Neutrophil (primary cell): Measurements from ENCODE around the gene SMAD1.

Experiments used
- H3K27ac ChIP-seq: fragments of 200-600 bp; sonication (generic); 2 replicates; pipeline ENCODE4 v1.5.1; 2016; ENCODE audit warnings: mild to moderate bottlenecking, moderate library complexity
- H3K27me3 ChIP-seq: fragments of 200-600 bp; sonication (generic); 2 replicates; pipeline ENCODE4 v1.6.0; 2016; ENCODE audit warnings: mild to moderate bottlenecking
- H3K36me3 ChIP-seq: fragments of 200-600 bp; sonication (generic); 2 replicates; pipeline ENCODE4 v1.5.1; 2017
- H3K4me1 ChIP-seq, 2 experiments: fragments of 200-600 bp in 1 of 2; sonication (generic) in 1 of 2; 1 replicate in 1 of 2; 2 replicates in 1 of 2; pipeline versions ENCODE4 v1.5.1 to v1.6.1; 2013 to 2016; ENCODE audit warnings: low read depth in 1 of 2, low read length in 1 of 2, mild to moderate bottlenecking in 1 of 2, moderate library complexity in 1 of 2; ENCODE audit not compliant: control insufficient read depth in 1 of 2, insufficient read depth in 1 of 2
- H3K4me3 ChIP-seq, 2 experiments: fragments of 200-600 bp in 1 of 2; sonication (generic) in 1 of 2; 1 replicate in 1 of 2; 2 replicates in 1 of 2; pipeline ENCODE4 v1.5.1; 2013 to 2016; ENCODE audit warnings: low read depth in 1 of 2, low read length in 1 of 2, mild to moderate bottlenecking in 1 of 2, moderate library complexity in 1 of 2
- H3K9me3 ChIP-seq: fragments of 200-600 bp; sonication (generic); 2 replicates; pipeline ENCODE4 v1.5.1; 2016
- TF ChIP-seq, protein P1 (sequence below): fragments of 200-600 bp; sonication (generic); IDR thresholded peaks from 2 replicates; pipeline ENCODE4 v1.5.1; 2016; ENCODE audit warnings: antibody characterized with exemption

SMAD1 gene

DNA sequence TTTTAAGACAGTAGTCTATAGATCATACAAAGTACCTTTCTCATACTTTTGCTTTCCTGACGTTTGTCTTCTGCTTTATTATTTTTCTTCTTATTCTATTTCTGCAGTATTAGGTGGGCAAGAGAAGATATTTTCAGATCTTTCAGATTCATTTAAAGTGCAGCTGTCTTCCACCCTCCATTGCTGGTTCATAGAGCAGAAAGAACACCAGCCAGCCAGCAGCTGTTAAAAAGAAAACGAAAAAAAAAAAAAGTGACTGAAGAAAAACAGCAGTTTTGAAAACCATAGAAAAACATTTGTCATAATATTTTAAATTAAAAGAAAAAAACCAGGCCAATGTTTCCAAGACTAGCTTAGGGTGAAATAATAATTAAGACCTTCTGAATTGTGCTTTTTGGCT is 42.9 kb downstream of the SMAD1 start:
- no peaks in the 10 kb centered on the region for H3K36me3 ChIP-seq
- H3K27ac ChIP-seq: no peak overlapping the region
- no peaks in the 10 kb centered on the region for H3K27me3 ChIP-seq
- no peaks in the 10 kb centered on the region for H3K4me1 ChIP-seq
- H3K9me3 ChIP-seq: no peaks in the 10 kb centered on the region
- H3K4me3 ChIP-seq: no peak overlapping the region
- TF ChIP-seq, protein P1, sequence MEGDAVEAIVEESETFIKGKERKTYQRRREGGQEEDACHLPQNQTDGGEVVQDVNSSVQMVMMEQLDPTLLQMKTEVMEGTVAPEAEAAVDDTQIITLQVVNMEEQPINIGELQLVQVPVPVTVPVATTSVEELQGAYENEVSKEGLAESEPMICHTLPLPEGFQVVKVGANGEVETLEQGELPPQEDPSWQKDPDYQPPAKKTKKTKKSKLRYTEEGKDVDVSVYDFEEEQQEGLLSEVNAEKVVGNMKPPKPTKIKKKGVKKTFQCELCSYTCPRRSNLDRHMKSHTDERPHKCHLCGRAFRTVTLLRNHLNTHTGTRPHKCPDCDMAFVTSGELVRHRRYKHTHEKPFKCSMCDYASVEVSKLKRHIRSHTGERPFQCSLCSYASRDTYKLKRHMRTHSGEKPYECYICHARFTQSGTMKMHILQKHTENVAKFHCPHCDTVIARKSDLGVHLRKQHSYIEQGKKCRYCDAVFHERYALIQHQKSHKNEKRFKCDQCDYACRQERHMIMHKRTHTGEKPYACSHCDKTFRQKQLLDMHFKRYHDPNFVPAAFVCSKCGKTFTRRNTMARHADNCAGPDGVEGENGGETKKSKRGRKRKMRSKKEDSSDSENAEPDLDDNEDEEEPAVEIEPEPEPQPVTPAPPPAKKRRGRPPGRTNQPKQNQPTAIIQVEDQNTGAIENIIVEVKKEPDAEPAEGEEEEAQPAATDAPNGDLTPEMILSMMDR: no peak

DNA sequence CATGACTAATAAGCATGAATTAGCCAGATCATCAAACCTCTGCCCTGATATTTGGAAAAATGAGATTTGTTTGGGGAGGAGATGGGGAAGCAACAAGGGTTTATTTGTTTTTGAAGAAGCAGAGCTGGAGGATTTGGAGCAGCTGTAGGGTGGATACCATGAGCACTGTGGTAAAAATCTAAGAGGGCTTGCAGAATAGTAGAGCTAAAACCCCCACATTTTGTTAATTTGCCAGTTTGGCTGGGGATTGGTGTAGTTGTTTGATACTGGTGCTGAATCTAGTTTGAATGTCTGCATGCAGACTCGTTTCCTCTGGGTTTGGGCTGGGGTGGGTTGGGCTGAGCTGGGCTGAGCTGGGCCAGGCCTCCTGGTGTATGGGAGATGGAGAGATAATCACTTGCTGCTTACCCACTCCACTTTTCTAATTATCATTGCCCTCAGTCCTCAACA is 43.7 kb downstream of the SMAD1 start:
- Histone ChIP-seq H3K4me3 (no peak overlapping the region), H3K36me3 (no peaks in the 10 kb centered on the region), H3K9me3 (no peaks in the 10 kb centered on the region), H3K27me3 (no peaks in the 10 kb centered on the region), H3K4me1 (no peaks in the 10 kb centered on the region), H3K27ac (no peak overlapping the region)
- TF ChIP-seq, protein P1: no peak

DNA sequence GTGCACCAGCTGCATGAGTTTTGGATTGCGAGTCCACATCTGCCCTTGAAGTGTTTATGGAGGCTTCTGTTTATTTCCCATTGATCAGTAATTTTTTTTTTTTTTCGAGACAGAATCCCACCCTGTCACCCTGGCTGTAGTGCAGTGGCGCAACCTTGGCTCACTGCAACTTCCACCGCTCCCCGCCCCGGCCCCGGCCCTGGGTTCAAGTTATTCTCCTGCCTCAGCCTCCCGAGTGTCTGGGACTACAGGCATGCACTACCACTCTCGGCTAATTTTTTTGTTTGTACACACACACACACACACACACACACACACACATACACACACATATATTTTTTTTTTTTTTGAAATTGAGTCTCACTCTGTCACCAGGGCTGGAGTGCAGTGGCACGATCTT is 46.1 kb downstream of the SMAD1 start:
- TF ChIP-seq, protein P1: no peak
- Histone ChIP-seq H3K4me1 (no peaks in the 10 kb centered on the region), H3K27me3 (no peaks in the 10 kb centered on the region), H3K27ac (no peak overlapping the region), H3K36me3 (no peaks in the 10 kb centered on the region), H3K9me3 (no peaks in the 10 kb centered on the region), H3K4me3 (no peak overlapping the region)

DNA sequence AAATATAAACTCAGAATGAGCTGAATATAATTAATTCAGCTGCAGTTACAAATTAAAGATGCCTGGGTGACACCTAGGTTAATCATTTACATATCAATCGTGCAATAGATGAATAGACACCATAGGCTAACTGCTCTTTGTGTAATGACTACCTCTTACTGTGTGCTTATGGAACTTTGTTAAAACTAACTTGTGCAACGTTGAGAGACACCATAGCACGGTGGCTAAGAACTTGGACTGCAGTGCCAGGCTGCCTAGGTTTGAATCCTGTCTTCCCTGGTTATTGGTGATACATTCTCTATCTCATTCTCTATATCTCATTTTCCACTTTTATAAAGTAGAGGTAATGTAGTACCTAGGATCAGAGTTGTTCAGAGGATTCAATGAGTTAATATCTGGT is 46.9 kb downstream of the SMAD1 start:
- Histone ChIP-seq H3K36me3 (no peaks in the 10 kb centered on the region), H3K9me3 (no peaks in the 10 kb centered on the region), H3K4me3 (no peak overlapping the region), H3K27ac (no peak overlapping the region), H3K4me1 (no peaks in the 10 kb centered on the region), H3K27me3 (no peaks in the 10 kb centered on the region)
- TF ChIP-seq, protein P1: no peak

DNA sequence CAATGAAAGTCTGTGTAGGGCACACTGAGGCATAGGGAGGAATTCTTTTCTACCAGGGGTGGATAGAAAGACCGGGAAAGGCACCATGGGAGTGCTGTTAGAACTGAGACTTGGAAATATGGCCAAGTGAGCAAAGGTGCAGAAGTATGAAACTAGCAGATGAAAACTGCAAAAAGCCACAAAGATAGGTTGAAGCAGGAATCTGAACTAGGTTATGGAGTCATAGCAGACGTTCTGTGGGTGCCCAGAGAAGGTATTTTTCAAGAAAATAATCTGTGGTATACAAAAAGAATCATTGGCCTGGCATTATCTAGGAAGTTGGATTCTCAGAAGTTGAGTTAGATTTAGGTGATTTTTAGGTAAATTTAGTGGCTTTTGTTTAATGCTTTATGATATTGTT is 48.5 kb downstream of the SMAD1 start:
- Histone ChIP-seq H3K4me3 (no peak overlapping the region), H3K27ac (no peak overlapping the region), H3K4me1 (no peaks in the 10 kb centered on the region), H3K36me3 (no peaks in the 10 kb centered on the region), H3K27me3 (no peaks in the 10 kb centered on the region), H3K9me3 (no peaks in the 10 kb centered on the region)
- TF ChIP-seq, protein P1: no peak

DNA sequence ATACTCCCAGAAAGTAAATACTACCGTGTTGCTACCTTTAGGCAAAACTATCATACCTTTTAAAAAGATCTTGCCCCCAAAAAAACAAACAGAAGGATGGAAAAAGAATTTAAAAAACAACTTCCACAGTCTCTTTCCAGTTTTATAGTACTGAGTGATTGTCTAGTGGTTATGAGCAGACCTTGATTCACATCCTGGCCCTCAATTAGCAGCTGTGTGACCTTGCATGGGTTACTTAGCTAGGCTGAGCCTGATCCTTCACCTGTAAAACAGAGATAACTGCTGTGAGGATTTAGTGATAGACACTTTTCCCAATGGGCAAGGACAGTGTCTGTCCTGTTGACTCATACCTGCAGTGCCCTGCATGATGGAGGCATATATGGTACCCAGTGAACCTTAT is 49.0 kb downstream of the SMAD1 start:
- TF ChIP-seq, protein P1: no peak
- H3K36me3 ChIP-seq: no peaks in the 10 kb centered on the region
- H3K27me3 ChIP-seq: no peaks in the 10 kb centered on the region
- H3K27ac ChIP-seq: no peak overlapping the region
- H3K4me1 ChIP-seq: no peaks in the 10 kb centered on the region
- no peak overlapping the region for H3K4me3 ChIP-seq
- H3K9me3 ChIP-seq: no peaks in the 10 kb centered on the region
